Lower lobe of right lung (tissue), 2 donors: ENCODE results near the gene CEP57. TPM values are rescaled to one million over a fixed set of nuclear protein-coding genes. Genes with fewer than 3 reads are reported as not detected.

Source experiments
- ATAC-seq, 2 donors: fragments of 200-7000 bp; cut with Tn5 transposase; one replicate each; pipeline ENCODE4 v1.9.1; 2020 to 2022; ENCODE audit warnings: mild to moderate bottlenecking in 2 of 2, moderate library complexity in 2 of 2
- DNase-seq: peaks from one replicate; pipeline ENCODE4 v3.0.0-alpha.2; 2020
- H3K27ac ChIP-seq: fragments of 200-600 bp; one replicate; pipeline ENCODE4 v1.8.0; 2022
- H3K27me3 ChIP-seq: fragments of 200-600 bp; one replicate; pipeline ENCODE4 v1.8.0; 2022; ENCODE audit warnings: low read depth
- H3K36me3 ChIP-seq: fragments of 200-600 bp; one replicate; pipeline ENCODE4 v1.8.0; 2022; ENCODE audit warnings: mild to moderate bottlenecking
- H3K4me1 ChIP-seq: fragments of 200-600 bp; one replicate; pipeline ENCODE4 v1.8.0; 2022
- H3K4me3 ChIP-seq: fragments of 200-600 bp; one replicate; pipeline ENCODE4 v1.8.0; 2022; ENCODE audit warnings: mild to moderate bottlenecking
- H3K9me3 ChIP-seq: fragments of 200-600 bp; one replicate; pipeline ENCODE4 v1.8.0; 2022
- intact Hi-C: fragments of 100-400 bp; cut with DNase I; formaldehyde crosslinking; loops from one replicate; pipeline ENCODE4 v1.11.0; 2022
- total RNA-seq: library from RNA; stranded (reverse); fragmentation: NEBNext Ultra II Directional; extraction: Animal tissue kit (Norgen Biotek cat#: 25700); gene quantifications from one replicate; pipeline ENCODE4 v1.2.1, GENCODE V29; 2021
- TF ChIP-seq, protein P1 (sequence below): fragments of 200-600 bp; IDR thresholded peaks from one replicate; pipeline ENCODE4 v1.8.0; 2022; ENCODE audit warnings: antibody characterized with exemption, mild to moderate bottlenecking
- donor health status: DM: no; HTN: yes; CAD: no; lungs with severe emphysema.

The CEP57 gene
- total RNA-seq, 1 donor from 2014 or later, result 30.2 TPM

DNA sequence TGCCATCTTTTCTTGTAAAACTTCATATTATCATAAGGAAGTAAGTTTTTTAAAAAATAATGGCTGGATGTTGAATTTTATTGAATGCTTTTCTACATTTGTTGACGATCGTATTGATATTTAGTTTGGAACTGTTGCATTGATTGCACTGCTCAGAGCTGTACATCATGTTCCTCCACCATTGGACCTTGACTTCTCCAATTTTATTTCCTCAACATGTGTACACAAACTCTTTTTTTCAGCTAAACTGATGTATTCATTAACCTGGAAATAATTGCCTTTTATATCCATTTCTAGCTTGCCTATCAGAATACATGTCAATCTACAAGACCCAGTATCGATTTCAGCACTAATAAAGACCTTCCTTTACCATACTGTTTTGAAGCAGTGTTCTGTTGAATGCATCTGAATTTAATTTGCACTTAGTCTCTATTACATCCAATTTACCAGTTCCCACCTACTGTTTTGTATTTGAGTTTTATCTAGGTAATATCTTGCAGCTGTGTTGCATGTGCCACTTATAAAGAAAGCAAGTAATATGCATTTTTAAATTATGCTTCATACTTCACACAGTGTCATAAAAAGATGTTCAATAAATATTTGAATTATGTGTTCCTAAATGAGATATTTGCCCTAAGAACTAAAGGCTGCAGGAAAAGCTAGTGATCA, 5.5 kb downstream of the CEP57 start:
- Histone ChIP-seq H3K9me3 (no peaks in the 10 kb centered on the region), H3K27me3 (no peaks in the 10 kb centered on the region), H3K4me3 (no peak overlapping the region), H3K36me3 (peaks cover 17% of the 10 kb centered on the region), H3K27ac (no peak overlapping the region), H3K4me1 (peaks cover 15% of the 10 kb centered on the region)
- ATAC-seq, result no peak
- DNase-seq, result no peak
- intact Hi-C loops, result no loop called here
- TF ChIP-seq, protein P1, sequence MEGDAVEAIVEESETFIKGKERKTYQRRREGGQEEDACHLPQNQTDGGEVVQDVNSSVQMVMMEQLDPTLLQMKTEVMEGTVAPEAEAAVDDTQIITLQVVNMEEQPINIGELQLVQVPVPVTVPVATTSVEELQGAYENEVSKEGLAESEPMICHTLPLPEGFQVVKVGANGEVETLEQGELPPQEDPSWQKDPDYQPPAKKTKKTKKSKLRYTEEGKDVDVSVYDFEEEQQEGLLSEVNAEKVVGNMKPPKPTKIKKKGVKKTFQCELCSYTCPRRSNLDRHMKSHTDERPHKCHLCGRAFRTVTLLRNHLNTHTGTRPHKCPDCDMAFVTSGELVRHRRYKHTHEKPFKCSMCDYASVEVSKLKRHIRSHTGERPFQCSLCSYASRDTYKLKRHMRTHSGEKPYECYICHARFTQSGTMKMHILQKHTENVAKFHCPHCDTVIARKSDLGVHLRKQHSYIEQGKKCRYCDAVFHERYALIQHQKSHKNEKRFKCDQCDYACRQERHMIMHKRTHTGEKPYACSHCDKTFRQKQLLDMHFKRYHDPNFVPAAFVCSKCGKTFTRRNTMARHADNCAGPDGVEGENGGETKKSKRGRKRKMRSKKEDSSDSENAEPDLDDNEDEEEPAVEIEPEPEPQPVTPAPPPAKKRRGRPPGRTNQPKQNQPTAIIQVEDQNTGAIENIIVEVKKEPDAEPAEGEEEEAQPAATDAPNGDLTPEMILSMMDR, result no peak

DNA sequence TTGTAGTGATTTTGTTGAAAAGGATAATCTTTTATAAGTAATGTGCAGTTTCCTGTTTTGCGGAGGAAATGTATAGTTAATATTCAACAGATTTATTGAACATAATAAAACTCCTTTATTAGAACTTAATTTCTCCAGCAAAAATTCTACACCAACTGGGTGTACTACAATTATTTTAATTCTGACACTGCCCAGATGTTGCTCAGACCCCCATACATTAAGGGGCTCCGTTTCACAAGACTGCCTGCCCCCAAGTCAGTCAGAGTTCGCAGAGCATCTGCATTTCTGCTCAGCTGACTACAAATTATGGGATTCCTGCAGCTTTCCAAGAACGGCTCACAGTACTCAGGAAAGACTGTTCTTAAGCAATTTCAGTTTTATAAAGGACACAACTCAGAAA, 6.2 kb downstream of the CEP57 start:
- intact Hi-C loops, result no loop called here
- H3K27me3 ChIP-seq, result no peaks in the 10 kb centered on the region
- H3K27ac ChIP-seq, result no peak overlapping the region
- H3K4me1 ChIP-seq, result peaks cover 9% of the 10 kb centered on the region
- DNase-seq, result no peak
- TF ChIP-seq, protein P1, result no peak
- no peaks in the 10 kb centered on the region for H3K9me3 ChIP-seq
- ATAC-seq, result no peak
- peaks cover 24% of the 10 kb centered on the region for H3K36me3 ChIP-seq
- H3K4me3 ChIP-seq, result no peak overlapping the region

DNA sequence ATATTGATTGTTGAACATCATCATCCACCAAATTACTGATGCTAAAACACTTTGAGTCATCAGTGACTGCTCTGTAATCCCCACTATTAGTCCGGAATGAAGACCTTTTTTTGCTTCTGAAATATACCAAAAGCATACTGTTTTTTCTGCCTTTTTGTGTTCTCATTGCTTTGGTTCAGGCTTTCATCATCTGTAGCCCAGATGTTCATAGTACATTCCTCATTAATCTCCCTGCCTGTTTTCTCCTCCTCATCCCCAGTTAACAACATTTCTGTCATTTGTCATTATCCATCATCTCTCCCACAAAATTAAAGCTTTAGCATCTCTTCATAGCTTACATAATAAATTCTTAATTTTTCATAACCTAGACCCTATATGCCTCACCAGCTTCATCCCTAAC, 9.2 kb downstream of the CEP57 start:
- intact Hi-C loops, result no loop called here
- TF ChIP-seq, protein P1, result no peak
- no peaks in the 10 kb centered on the region for H3K9me3 ChIP-seq
- DNase-seq (no peak), ATAC-seq (no peak)
- no peaks in the 10 kb centered on the region for H3K27me3 ChIP-seq
- H3K36me3 ChIP-seq, result peaks cover 28% of the 10 kb centered on the region
- no peak overlapping the region for H3K4me3 ChIP-seq
- H3K4me1 ChIP-seq, result no peaks in the 10 kb centered on the region
- no peak overlapping the region for H3K27ac ChIP-seq

DNA sequence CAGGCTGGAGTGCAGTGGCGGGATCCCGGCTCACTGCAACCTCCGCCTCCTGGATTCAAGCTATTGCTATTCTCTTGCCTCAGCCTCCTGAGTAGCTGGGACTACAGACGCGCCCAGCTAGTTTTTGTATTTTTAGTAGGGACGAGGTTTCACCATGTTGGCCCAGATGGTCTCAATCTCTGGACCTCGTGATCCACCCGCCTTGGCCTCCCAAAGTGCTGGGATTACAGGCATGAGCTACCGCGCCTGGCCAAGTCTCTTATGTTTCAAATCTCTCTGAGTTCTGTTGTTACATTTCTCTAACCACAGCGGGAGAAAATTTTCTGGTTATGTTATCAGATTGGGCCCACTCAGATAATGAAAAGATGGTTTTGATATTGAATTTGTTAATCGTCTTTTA, 10.1 kb downstream of the CEP57 start:
- Histone ChIP-seq H3K27ac (no peak overlapping the region), H3K36me3 (peaks cover 28% of the 10 kb centered on the region), H3K4me3 (no peak overlapping the region), H3K27me3 (no peaks in the 10 kb centered on the region), H3K4me1 (no peaks in the 10 kb centered on the region), H3K9me3 (no peaks in the 10 kb centered on the region)
- ATAC-seq (no peak), DNase-seq (no peak)
- intact Hi-C loops, result no loop called here
- TF ChIP-seq, protein P1, result no peak

DNA sequence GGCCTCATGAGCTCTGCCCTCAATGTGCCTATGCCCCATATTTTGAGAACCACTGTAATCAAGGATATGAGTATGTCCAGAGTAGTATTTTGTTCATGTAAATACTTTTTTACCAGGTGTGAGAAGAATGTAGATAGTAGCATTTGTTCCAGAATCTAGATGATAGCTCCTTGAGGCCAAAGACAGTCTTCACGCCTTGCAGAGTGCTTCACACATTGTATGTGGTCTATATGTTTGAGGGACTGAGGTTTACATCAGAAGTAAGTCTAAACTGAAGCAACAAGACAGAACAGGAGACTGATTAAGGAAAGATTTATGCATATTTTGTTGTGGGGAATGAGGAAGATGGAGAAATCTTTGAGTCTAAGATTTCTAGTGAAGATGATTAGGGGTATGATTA, 12.5 kb downstream of the CEP57 start:
- TF ChIP-seq, protein P1, result no peak
- ATAC-seq, result no peak
- no peak for DNase-seq
- Histone ChIP-seq H3K27me3 (no peaks in the 10 kb centered on the region), H3K9me3 (no peaks in the 10 kb centered on the region), H3K36me3 (peaks cover 34% of the 10 kb centered on the region), H3K27ac (no peak overlapping the region), H3K4me3 (no peak overlapping the region), H3K4me1 (peaks cover 5% of the 10 kb centered on the region)
- intact Hi-C loops, result no loop called here
